ENCODE measurements around the gene TRIM67.

TRIM67 gene

DNA sequence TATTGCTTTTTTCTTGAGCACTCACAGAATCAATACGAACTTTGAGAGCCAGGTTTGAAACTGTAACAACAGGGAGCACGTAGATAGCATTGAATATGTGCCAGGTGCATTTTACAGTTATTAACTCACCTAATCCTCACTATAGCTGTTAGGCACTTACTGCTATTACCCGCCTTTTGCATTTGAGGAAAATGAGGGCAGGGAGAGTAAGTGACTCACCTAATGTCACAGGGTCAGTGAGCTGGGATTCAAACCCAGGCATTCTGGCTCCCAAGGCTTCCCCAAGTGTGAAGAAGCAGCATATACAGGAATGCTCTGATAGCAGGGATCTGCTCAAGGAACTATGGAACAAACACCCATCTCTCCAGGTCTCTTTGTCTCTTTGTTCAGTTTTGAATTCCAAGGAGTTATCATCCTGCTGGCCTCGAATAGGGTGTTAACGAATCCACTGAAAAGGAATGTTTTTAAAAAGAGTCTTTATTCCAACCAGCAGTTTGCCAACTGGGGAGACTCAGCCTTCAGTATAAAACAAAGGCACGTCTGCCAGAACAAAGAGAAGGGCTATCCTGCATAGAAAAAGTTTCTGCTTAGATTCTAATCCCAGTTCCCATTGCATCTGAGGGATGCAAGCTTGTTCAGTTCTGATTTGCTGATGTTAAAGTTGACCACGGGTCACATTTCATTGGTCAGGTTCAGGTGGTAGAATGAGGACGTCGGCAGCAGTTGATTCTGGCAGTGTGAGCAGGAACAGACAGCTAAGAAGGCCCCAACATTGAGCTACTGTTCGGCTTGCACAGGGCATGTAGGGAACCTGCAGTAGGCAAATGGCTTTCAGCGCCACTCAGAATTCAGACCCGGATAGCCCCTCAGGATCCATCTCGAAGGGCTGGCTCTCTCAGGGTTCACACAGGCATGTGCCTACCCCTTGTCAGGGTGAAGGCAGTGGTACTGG is 22.1 kb downstream of the TRIM67 start:
- no peak for DNase-seq (ENCODE audit: low spot score)

DNA sequence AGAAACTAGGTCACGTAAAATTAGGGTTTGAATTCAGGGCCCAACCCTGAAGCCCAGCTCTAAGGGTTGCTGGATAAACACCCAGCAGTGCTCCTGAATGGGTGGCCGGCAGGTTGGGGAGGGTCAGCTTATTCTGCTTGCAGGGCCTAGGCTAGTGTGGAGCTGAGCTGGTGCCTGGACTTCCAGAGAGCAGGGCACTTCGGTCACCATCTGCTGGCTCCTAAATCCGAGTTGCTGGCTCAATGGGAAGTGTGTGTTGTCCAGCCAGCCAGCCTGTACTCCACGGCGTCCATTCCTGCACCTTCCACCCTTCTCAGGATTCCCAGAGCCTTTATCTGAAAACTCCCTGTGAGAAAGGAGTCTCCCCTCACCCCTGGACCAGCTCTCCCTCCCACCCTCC is 23.0 kb downstream of the TRIM67 start:
- no peak for DNase-seq (ENCODE audit: low spot score)

GRCh38 chr1:231185391-231185790 is 23.5 kb downstream of the TRIM67 start:
- DNase-seq (ENCODE audit: low spot score): no peak

GRCh38 chr1:231186356-231187115 is 24.7 kb downstream of the TRIM67 start:
- DNase-seq (ENCODE audit: low spot score): no peak

DNA sequence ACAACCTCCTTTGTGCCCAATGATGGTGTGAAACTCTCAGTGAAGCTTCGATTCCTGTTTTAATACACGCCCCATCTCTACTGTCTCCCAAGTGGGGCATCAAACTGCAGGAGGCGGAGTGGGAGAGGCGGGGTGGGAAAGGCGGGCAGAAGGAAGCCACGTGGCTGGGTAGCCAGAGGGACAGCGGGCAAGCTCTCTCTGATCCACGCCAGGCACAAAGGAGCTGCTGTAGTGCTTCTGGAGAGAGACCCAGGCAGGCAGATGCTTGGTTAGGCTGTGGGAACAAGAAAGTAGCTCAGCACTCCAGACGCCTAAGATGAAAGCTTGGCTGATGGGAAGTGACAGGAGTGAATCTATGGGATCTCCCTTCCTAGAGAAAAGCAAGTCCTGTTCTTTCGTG is 25.7 kb downstream of the TRIM67 start:
- peak; percentile 94 for DNase-seq (ENCODE audit: low spot score)

DNA sequence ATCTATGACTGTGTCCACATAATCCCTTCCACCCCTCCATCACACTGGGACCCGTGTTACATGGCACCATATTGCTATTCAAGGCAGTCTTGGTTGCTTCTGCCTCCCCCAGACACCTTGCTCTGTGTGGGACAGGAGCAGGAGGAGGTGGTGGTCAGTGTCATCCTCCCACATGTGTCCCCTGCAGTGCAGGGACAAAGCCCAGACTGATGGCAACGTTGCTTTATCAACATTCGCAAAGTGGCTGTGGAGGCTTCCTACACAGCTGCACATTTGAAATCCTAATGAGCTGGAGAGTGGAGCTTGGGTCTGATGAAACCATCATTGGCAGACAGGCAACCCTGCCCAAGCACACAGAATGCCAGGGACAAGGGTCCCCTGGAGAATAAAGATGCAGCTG is 26.2 kb downstream of the TRIM67 start:
- DNase-seq (ENCODE audit: low spot score): peak; percentile 48

DNA sequence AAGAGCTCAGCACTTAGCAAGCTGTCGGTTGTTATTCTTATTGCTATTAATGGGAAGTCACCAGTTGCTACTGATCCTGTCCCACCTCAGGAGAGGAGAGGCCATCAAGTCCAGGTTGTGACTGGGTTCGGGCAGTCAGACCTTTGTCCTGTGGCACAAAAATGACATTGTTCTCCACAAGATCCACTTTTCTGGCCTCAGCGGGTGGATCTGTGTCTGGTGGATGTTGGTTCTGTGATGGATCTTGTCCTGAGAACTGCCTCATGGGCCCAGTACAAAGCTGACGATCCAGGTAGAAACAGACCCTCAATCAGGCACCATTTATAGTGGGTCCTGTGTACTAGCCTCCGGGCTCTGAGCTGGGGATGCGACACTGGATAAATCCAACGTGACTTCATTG is 26.9 kb downstream of the TRIM67 start:
- DNase-seq (ENCODE audit: low spot score): no peak

DNA sequence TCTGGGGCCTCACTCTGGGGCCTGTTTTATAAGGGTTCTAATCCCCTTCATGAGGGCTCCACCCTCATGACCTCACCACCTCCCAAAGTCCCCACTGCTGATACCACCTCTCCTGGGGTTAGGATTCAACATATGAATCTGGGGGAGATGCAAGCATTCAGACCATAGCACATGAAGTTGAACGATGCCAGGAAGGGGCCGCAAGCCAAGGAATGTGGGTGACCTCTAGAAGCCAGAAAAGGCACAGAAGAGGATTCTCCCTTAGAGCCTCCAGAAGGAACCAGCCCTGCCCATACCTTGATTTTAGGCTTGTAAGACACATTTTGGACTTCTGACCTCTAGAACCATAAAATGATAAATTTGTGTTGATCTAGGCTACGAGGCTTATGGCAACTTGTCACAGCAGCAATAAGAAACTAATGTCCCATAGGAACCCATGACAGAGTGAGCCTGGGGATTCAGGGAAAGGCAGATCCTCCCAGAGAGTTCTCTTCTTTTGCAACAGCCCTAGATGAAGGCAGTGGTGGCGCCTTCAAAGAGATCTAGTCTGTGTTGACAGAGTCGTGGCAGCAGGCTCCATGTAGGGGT is 27.9 kb downstream of the TRIM67 start:
- no peak for DNase-seq (ENCODE audit: low spot score)

DNA sequence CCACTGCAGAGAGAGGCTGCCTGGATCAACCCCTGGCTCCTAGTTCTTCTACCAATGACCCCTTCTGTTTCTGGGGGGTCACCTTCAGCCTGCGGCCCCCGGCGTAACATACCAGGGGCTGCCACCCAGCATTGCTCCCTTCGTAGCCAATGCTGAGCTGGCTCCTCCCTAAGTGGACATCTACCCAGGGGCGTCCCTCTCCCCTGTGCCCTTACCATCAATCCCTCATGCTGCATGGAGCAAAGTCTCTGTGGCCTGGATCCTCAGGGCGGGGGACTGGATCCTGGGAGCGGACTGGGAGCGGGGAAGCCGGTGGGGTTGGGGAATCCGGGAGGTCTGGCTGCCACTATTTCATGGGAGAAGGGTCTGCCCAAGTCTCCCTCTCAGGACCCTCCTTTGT is 28.6 kb downstream of the TRIM67 start:
- DNase-seq (ENCODE audit: low spot score): no peak

DNA sequence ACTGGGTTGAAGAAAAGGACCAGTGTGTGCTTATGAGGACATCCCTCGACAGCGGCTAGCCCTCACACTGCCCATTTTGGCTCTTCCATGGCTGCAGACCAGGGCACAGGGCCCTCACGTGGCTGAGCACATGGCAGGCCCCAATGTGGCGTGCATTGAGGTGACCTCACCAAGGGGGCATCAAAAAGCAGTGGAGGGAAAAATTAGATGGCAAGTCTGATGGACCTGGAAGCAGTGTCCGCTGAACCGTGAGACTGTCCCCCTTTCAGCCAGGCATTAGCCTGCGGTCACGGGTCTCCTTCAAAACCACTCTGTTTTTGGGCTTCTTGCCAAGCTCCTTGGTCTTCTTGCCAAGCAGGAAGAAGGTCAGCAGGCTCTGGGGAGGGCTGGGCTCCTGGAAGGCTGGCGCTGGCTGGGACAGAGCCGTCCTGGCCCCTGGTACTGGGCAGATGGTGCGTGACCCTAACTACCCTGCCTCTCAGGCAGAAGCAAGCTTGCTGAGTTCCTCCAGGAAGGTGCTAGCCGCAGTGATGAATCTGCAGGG is 30.8 kb downstream of the TRIM67 start:
- peak; percentile 70 for DNase-seq (ENCODE audit: low spot score)

GRCh38 chr1:231193710-231194340 is 32.0 kb downstream of the TRIM67 start:
- DNase-seq (ENCODE audit: low spot score): no peak

- no peak for DNase-seq (ENCODE audit: low spot score)
These were observed 32.6 kb downstream of the TRIM67 start for GRCh38 chr1:231194476-231194842.

GRCh38 chr1:231194843-231195516 is 33.1 kb downstream of the TRIM67 start:
- no peak for DNase-seq (ENCODE audit: low spot score)

DNA sequence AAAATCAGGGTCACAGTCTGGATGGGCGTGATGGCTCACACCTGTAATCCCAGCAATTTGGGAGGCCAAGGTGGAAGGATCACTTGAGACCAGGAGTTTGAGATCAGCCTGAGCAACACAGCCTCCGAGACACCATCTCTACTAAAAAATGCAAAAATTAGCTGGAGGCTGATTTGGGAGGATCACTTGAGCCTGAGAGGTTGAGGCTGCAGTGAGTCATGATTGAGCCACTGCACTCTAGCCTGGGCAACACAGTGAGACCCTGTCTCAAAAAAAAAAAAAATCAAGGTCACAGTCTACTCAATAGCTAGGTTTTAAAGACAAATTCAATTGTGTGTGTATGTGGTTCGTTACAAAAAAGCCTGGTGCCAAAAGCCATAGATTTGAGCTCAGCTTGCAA is 34.4 kb downstream of the TRIM67 start:
- no peak for DNase-seq (ENCODE audit: low spot score)

DNA sequence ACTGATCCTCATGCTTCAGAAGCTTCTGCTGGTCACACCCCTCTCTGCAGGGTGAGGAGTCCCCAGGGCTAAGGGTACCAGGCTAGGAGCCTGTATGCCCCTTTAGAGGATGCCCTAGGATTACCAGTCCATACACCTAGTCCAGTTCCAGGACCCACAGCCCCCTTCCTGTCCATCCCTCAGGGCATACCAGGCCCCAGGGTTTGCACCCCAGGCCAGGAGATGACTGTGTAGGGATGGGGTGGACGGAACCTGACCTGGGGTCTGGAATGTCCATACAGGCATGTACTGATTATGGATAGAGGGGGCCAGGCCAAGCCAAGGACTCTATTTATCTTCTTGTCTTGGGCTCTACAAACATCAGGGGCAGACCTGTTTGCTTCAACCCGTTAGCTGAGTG is 34.9 kb downstream of the TRIM67 start:
- no peak for DNase-seq (ENCODE audit: low spot score)

DNA sequence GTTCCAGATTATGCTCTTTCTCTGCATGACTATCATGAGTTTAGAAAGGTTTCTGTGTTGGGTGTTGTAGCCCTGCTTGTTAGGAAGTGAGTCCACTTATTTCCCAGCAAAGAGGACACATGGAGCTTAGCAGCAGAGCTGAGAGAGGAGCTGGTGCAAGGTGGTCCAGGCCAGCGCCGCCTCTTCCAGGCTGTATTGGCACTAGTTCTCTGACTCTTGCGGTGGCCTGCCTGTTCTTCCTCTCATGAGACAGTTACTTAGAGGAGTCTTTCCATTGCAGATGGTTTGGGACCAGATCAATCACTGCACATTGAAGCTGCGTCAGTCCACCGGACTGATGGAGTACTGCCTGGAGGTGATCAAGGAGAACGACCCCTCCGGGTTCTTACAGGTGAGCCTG is 38.0 kb downstream of the TRIM67 start:
- no peak for DNase-seq (ENCODE audit: low spot score)

DNA sequence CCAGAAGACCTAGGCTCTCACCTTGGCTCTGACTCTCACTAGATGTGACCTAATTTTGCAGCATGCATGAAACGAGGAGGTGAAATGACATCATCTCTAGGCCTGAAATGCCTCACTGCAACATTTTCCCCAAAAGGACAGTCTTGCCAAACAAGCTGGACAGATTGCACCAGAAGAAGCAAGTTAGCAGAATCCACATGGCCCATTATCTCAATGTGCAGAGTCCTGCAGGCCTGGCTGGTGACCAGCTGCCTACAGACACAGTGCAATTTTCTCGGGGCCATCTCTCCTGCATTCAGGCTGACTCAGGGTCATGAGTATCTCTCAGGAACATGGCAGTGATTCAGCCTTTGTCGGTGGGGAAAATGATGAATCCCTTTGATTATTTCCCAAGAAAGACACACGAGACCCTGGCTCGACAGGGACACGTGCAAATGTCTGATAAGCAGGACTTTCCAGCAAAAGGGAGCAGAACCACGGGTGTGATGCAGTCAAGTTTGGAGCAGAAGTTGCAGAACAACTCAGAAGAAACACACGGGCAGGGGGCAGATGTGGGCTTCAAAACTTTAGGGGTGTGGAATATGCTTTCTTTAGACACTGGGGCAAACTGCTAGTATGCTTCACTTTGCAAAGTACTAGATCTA is 38.7 kb downstream of the TRIM67 start:
- no peak for DNase-seq (ENCODE audit: low spot score)

DNA sequence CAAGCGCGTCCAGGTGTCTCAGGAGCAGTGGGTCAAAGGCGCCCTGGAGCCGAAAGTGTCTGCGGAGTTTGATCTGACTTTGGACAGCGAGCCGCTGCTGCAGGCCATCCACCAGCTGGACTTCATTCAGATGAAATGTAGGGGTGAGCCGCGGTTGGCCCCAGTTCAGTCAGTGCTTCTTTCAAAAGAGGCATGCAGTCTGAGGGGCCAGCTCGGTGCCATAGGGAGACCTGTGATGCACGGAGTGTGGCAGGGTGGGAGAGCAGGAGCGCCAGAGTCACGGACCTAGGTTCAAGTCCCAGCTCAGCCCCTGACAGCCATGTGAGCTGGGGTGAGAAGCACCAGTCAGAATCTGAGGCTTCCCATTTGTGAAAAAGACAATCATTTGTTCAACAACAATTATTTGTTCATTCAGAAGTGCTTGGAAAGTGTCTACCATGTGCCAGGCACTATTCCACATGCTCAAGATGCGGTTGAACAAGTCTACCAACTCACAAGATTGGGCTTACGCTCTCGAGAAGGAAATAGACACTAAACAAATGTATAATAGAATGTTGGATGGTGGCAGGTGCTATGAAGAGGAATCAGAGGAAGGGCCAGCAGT is 39.6 kb downstream of the TRIM67 start:
- no peak for DNase-seq (ENCODE audit: low spot score)

- no peak for DNase-seq (ENCODE audit: low spot score)
These were observed 40.2 kb downstream of the TRIM67 start for GRCh38 chr1:231201979-231202633.

Measured in Ammon's horn (tissue), 1 donor.